GM12801 (cell line): ENCODE results near the gene UGT8.

Experiments used
- CTCF ChIP-seq: IDR thresholded peaks from one replicate; pipeline ENCODE4 v1.5.1; 2011; ENCODE audit warnings: control low read depth; ENCODE audit not compliant: insufficient read length; ENCODE audit errors: extremely low read depth

The UGT8 gene

GRCh38 chr4:114674080-114674479, 75.5 kb downstream of the UGT8 start:
- no peak for TF ChIP-seq CTCF

DNA sequence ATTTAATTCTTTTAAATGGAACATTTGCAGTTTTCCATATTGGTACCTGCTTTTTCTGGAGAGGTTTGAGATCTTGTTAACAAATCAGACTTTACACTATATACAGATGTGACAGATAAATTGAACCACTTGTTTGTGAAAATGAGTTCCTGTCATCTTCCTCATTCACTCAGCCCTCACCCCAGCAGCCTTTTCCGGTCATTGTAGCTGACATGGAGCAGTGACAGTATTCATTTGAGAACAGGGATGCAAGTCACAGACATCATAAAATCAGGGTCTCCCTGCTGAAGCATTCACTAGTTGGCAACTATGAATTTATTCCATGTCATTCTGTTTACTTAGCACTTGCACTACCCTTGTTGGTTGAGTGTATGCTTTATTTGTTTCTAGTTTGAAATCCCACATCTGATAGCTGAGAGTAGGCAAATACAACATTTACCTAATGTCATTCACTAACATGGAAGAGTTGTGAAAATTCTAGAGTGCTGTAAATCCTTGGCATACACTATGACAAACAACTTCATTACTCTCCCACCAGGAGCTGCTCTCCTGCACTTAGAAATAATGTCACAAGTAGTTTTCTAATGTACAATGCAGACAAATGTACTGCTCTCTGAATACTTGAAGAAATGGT, 78.9 kb downstream of the UGT8 start:
- TF ChIP-seq CTCF: no peak

DNA sequence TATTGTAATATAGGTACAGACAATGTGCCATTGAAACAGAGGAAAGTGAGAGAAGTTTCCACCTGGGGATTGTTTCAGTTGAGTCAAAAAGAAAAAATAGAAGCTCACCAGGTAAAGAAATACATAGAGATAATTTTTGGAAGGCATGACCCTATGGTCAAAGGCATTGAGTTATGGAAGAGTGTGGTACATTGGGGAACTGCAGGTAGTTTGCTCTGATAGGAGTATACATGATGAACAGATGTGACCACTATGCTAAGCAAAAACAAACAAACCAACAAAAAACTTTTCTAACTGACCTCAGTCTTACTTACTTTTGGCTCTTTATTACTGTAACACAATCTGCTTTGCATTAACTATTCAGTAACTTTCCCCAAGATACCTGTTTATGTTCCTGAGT, 85.9 kb downstream of the UGT8 start:
- TF ChIP-seq CTCF: no peak

- no peak for TF ChIP-seq CTCF
Observed at GRCh38 chr4:114688059-114688458, 89.5 kb downstream of the UGT8 start.

DNA sequence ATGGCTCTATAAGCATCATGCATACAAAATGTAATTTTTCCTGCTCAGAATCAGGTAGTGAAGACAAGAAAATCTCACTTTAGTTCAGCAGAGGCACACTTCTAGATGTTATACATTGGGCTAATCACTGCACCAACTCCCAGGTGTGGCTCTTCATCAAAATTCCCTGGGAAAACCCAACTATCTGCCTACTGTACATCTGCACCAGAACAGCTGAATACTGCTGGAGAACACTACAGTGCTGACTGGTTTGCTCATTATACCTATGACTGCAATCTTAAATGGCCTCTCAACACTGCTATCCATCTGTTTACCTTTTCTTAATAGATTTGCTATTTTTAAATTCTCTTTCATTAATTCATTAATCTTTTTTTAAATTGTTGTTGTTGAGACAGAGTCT, 92.0 kb downstream of the UGT8 start:
- no peak for TF ChIP-seq CTCF

DNA sequence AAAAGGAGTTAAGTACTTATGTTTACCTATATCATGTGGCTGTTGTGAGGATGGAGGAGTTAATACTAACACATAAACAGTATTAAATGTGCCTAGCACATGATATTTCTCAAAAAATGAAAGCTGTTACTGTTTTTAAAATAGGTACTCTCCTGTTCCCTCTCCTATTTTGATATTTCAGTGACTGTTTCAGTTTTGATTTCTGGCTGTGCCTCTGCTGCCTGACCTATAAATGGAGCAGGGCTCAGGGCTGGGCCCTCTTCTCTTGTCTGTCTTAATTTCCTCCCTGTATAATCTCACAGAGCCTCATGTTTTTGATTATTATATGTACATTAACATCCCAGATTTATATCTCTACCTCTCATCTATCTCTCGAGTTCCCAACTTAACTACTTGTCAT, 93.3 kb downstream of the UGT8 start:
- TF ChIP-seq CTCF: no peak

- no peak for TF ChIP-seq CTCF
Observed at GRCh38 chr4:114692958-114693357, 94.4 kb downstream of the UGT8 start.
